Urinary bladder (tissue), 4 donors: ENCODE measurements around the gene SH3TC2. TPM values are rescaled to one million over a fixed set of nuclear protein-coding genes. Genes with fewer than 3 reads are reported as not detected.

Source experiments
- DNase-seq: peaks from one replicate; pipeline ENCODE4 v3.0.0-alpha.2; 2015; ENCODE audit errors: extremely low spot score
- H3K27ac ChIP-seq: one replicate; pipeline ENCODE4 v1.5.1; 2013; ENCODE audit warnings: low read depth, mild to moderate bottlenecking, moderate library complexity
- H3K36me3 ChIP-seq: one replicate; pipeline ENCODE4 v1.6.1; 2013; ENCODE audit warnings: mild to moderate bottlenecking, moderate library complexity; ENCODE audit not compliant: insufficient read depth
- H3K4me1 ChIP-seq: one replicate; pipeline ENCODE4 v1.6.1; 2013; ENCODE audit warnings: mild to moderate bottlenecking, moderate library complexity; ENCODE audit not compliant: insufficient read depth
- H3K4me3 ChIP-seq: one replicate; pipeline ENCODE4 v1.5.1; 2013; ENCODE audit warnings: low read depth, low read length
- WGBS: extraction: QIAGEN DNeasy Blood & Tissue Kit; methylation state at CpG from one replicate; pipeline ENCODE4 v1.1.7; 2013; 5-methylcytosine and 5-hydroxymethylcytosine counted together
- polyA plus RNA-seq: library from polyadenylated mRNA; stranded (reverse); fragments of 200-250 nt; gene quantifications from one replicate; pipeline ENCODE4 v1.2.3, GENCODE V29; 2013
- total RNA-seq: library from RNA; depleted of rRNA; stranded (reverse); fragments of >200 nt; gene quantifications from one replicate; pipeline ENCODE4 v1.2.3, GENCODE V29; 2014
- donor health status: healthy with polysubstance abuse.
- donor health status: healthy.

SH3TC2 gene
- total and polyA plus RNA-seq, 2 donors: 0.99 to 15.1 TPM

GRCh38 chr5:149013796-149014195 lies 49.1 kb downstream of the SH3TC2 start:
- 74% methylated on average over 2 of the region's 2 CpGs for WGBS
- DNase-seq: no peak
- no peak overlapping the region for H3K27ac ChIP-seq

GRCh38 chr5:149012350-149012749 lies 50.5 kb downstream of the SH3TC2 start:
- 96% methylated on average over 5 of the region's 5 CpGs for WGBS

More at GRCh38 chr5:149013796-149014195, 49.1 kb downstream of the SH3TC2 start:
- H3K4me1 ChIP-seq: no peaks in the 10 kb centered on the region
- no peaks in the 10 kb centered on the region for H3K36me3 ChIP-seq
- H3K4me3 ChIP-seq: no peak overlapping the region

GRCh38 chr5:149011728-149012127 lies 51.1 kb downstream of the SH3TC2 start:
- Histone ChIP-seq H3K27ac (no peak overlapping the region), H3K4me1 (no peaks in the 10 kb centered on the region), H3K36me3 (no peaks in the 10 kb centered on the region), H3K4me3 (no peak overlapping the region)
- no peak for DNase-seq
- WGBS: 90% methylated on average over 2 of the region's 2 CpGs

More at GRCh38 chr5:149012350-149012749, 50.5 kb downstream of the SH3TC2 start:
- H3K36me3 ChIP-seq: no peaks in the 10 kb centered on the region
- no peak overlapping the region for H3K27ac ChIP-seq
- no peak for DNase-seq
- no peaks in the 10 kb centered on the region for H3K4me1 ChIP-seq
- no peak overlapping the region for H3K4me3 ChIP-seq

GRCh38 chr5:149011084-149011483 lies 51.8 kb downstream of the SH3TC2 start:
- WGBS: 90% methylated on average over 3 of the region's 3 CpGs
- Histone ChIP-seq H3K4me1 (no peaks in the 10 kb centered on the region), H3K36me3 (no peaks in the 10 kb centered on the region), H3K27ac (no peak overlapping the region), H3K4me3 (no peak overlapping the region)
- no peak for DNase-seq

GRCh38 chr5:149007174-149007573 lies 55.7 kb downstream of the SH3TC2 start:
- Histone ChIP-seq H3K27ac (no peak overlapping the region), H3K4me1 (no peaks in the 10 kb centered on the region), H3K4me3 (no peak overlapping the region), H3K36me3 (no peaks in the 10 kb centered on the region)
- no peak for DNase-seq

GRCh38 chr5:149006426-149006825 lies 56.4 kb downstream of the SH3TC2 start:
- WGBS: 95% methylated on average over 1 of the region's 1 CpG
- Histone ChIP-seq H3K36me3 (no peaks in the 10 kb centered on the region), H3K4me1 (no peaks in the 10 kb centered on the region), H3K27ac (no peak overlapping the region), H3K4me3 (no peak overlapping the region)
- no peak for DNase-seq

GRCh38 chr5:149005077-149005892 lies 57.6 kb downstream of the SH3TC2 start:
- no peak for DNase-seq
- WGBS: 56% methylated on average over 2 of the region's 2 CpGs
- Histone ChIP-seq H3K4me3 (no peak overlapping the region), H3K27ac (no peak overlapping the region), H3K4me1 (no peaks in the 10 kb centered on the region), H3K36me3 (no peaks in the 10 kb centered on the region)

GRCh38 chr5:149004559-149004958 lies 58.3 kb downstream of the SH3TC2 start:
- H3K4me3 ChIP-seq: no peak overlapping the region
- 99% methylated on average over 6 of the region's 6 CpGs for WGBS
- DNase-seq: no peak
- no peaks in the 10 kb centered on the region for H3K36me3 ChIP-seq
- no peaks in the 10 kb centered on the region for H3K4me1 ChIP-seq
- H3K27ac ChIP-seq: no peak overlapping the region

- H3K36me3 ChIP-seq: no peaks in the 10 kb centered on the region
- H3K27ac ChIP-seq: no peak overlapping the region
- WGBS: 85% methylated on average over 3 of the region's 3 CpGs
- no peak for DNase-seq
- H3K4me3 ChIP-seq: no peak overlapping the region
- H3K4me1 ChIP-seq: no peaks in the 10 kb centered on the region
These were observed 59.8 kb downstream of the SH3TC2 start for GRCh38 chr5:149002761-149003689.

- 23% methylated on average over 5 of the region's 5 CpGs for WGBS
- DNase-seq: no peak
- Histone ChIP-seq H3K27ac (no peak overlapping the region), H3K4me1 (no peaks in the 10 kb centered on the region), H3K36me3 (no peaks in the 10 kb centered on the region), H3K4me3 (no peak overlapping the region)
These were observed 60.8 kb downstream of the SH3TC2 start for GRCh38 chr5:149002053-149002452.

- no peaks in the 10 kb centered on the region for H3K4me1 ChIP-seq
- no peak overlapping the region for H3K27ac ChIP-seq
These were observed 61.7 kb downstream of the SH3TC2 start for GRCh38 chr5:149001162-149001561.

GRCh38 chr5:148999741-149000140 lies 63.1 kb downstream of the SH3TC2 start:
- no peak for DNase-seq
- Histone ChIP-seq H3K27ac (no peak overlapping the region), H3K4me3 (no peak overlapping the region), H3K4me1 (no peaks in the 10 kb centered on the region), H3K36me3 (no peaks in the 10 kb centered on the region)
- 86% methylated on average over 3 of the region's 3 CpGs for WGBS

More at GRCh38 chr5:149001162-149001561, 61.7 kb downstream of the SH3TC2 start:
- no peak for DNase-seq
- Histone ChIP-seq H3K4me3 (no peak overlapping the region), H3K36me3 (no peaks in the 10 kb centered on the region)

GRCh38 chr5:148998174-148998797 lies 64.6 kb downstream of the SH3TC2 start:
- Histone ChIP-seq H3K27ac (no peak overlapping the region), H3K4me1 (no peaks in the 10 kb centered on the region), H3K36me3 (no peaks in the 10 kb centered on the region), H3K4me3 (no peak overlapping the region)
- no peak for DNase-seq
- WGBS: 60% methylated on average over 6 of the region's 6 CpGs
